ENCODE results near the gene NFATC1. TPM values are rescaled to one million over a fixed set of nuclear protein-coding genes. Genes with fewer than 3 reads are reported as not detected.

The NFATC1 gene
- polyA plus RNA-seq, 1 donor, result 12.8 TPM

DNA sequence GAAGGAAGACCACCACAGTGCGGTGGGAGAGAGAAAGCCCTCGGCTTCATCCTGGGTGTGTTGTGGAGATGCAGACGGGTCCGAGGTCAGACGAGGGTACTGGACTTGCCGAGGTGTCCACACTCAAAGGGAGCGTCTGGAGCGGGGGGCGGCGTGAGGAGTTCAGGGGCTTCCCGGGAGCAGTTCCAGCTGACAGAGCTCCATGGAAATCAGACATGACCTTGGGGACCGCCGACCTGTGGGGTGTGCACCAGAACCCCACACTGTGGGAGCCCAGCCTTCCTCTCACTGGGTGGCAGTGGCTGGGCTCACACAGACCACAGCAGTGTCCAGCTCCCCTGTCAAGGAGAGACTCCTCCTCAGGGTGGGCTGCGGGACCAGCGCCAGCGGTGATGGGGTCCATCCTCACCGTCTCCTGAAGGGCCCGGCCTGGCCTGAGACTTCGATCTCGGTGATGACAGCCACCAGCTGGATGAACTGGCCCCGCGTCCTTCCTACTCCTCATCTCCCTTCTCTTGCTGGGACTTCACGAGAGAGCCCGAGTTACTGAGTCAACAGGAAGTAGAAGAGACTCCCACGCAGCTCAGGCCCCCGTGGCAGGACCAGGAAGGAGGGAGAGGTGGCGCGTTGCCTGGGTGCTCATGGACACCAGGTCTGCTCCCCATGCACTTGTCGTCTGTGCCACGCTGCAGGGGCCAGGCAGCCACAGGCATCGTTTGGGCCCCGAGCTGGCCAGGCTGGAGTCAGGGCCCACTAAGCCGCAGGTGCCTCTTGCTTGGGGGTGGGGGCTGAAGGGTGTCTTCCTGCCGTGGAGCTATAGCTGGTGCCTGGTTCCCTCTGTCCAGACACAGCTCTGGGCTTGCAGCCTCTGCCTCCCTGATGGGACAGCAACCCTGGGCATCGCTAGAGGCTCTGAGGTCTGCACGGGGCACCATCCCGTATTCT lies 182.0 kb downstream of the NFATC1 start:
- DNase-seq, result no peak

GRCh38 chr18:79578396-79579260 lies 182.9 kb downstream of the NFATC1 start:
- DNase-seq, result no peak

Measured in hindlimb muscle (tissue), 1 donor.